Vagina (tissue), 2 donors: Measurements from ENCODE around the gene RIT2.

ENCODE experiments used
- CTCF ChIP-seq, 3 experiments: fragments of 450-650 bp in 2 of 3; fragments of 200-600 bp in 1 of 3; sonication (generic) in 1 of 3; IDR thresholded peaks; one replicate each; pipeline ENCODE4 v1.5.1; 2017 to 2019; ENCODE audit warnings: antibody characterized with exemption in 3 of 3, mild to moderate bottlenecking in 2 of 3, moderate library complexity in 2 of 3
- POLR2A ChIP-seq, 2 donors: fragments of 450-650 bp; IDR thresholded peaks; one replicate each; pipeline ENCODE4 v1.6.1; 2017; ENCODE audit warnings: antibody characterized with exemption in 2 of 2, mild to moderate bottlenecking in 2 of 2, moderate library complexity in 2 of 2

- TF ChIP-seq CTCF (IDR thresholded peaks at IDR 0.05), result no peak
- TF ChIP-seq POLR2A (IDR thresholded peaks at IDR 0.05), result no peak
Observed at GRCh38 chr18:43012951-43013350, 102.5 kb downstream of the RIT2 start.
